ENCODE results near the gene SPATA19. TPM values are rescaled to one million over a fixed set of nuclear protein-coding genes. Genes with fewer than 3 reads are reported as not detected.
A peak's percentile ranks its signal among the peaks of the same experiment; 100 is the strongest.

Gene SPATA19
- total RNA-seq, 2 donors from 2014 or later: not detected

DNA sequence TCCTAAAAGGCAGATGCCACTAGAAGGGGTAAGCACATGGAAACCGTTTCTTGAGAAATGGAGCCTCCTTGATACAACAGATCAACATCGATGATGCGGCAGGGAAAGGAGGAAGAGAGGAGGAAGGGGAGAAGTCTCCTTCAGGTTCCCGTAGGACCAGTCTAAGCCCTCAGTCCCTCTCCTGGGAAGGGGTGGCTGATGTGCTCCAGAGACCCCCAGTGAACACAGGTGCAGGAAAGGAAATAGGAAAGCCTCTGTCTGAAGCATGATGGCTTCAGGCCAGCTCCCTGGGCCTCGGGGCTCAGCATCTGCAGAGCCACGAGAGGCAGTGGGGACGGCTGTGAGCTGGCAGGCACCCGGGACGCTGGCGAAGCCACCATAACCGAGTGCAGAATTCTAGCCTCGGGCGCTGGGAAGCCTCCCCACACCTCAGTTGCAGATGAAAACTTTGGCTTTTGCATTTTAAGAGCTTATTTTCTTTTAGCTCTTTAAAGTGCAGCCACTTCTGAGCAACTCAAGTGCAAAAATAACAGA is 1.8 kb downstream of the SPATA19 start:
- Mint-ChIP-seq H3K36me3 (ENCODE audit: low read depth) (no peaks in the 10 kb centered on the region), H3K4me1 (peaks cover 8% of the 10 kb centered on the region), H3K4me3 (no peak overlapping the region), H3K27ac (no peak overlapping the region), H3K9me3 (peaks cover 3% of the 10 kb centered on the region), H3K27me3 (ENCODE audit: insufficient read depth) (peaks cover 10% of the 10 kb centered on the region)
- Histone ChIP-seq H3K4me3 (ENCODE audit: low read length) (no peak overlapping the region), H3K27me3 (ENCODE audit: control insufficient read depth, insufficient read depth, low read length, poor library complexity, severe bottlenecking) (no peaks in the 10 kb centered on the region), H3K9me3 (ENCODE audit: control insufficient read depth, low read length) (peaks cover 5% of the 10 kb centered on the region), H3K36me3 (ENCODE audit: control insufficient read depth, insufficient read depth, low read length) (no peaks in the 10 kb centered on the region), H3K27ac (ENCODE audit: low read depth, low read length) (no peak overlapping the region), H3K4me1 (ENCODE audit: control insufficient read depth, insufficient read depth, low read length) (peaks cover 3% of the 10 kb centered on the region), H3K9ac (ENCODE audit: extremely low read depth, low read length, poor library complexity, severe bottlenecking) (no peak overlapping the region)
- TF ChIP-seq, protein P1, sequence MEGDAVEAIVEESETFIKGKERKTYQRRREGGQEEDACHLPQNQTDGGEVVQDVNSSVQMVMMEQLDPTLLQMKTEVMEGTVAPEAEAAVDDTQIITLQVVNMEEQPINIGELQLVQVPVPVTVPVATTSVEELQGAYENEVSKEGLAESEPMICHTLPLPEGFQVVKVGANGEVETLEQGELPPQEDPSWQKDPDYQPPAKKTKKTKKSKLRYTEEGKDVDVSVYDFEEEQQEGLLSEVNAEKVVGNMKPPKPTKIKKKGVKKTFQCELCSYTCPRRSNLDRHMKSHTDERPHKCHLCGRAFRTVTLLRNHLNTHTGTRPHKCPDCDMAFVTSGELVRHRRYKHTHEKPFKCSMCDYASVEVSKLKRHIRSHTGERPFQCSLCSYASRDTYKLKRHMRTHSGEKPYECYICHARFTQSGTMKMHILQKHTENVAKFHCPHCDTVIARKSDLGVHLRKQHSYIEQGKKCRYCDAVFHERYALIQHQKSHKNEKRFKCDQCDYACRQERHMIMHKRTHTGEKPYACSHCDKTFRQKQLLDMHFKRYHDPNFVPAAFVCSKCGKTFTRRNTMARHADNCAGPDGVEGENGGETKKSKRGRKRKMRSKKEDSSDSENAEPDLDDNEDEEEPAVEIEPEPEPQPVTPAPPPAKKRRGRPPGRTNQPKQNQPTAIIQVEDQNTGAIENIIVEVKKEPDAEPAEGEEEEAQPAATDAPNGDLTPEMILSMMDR (conservative IDR thresholded peaks at IDR 0.05): no peak
- WGBS, 2 experiments (ENCODE audit: insufficient coverage in 1 of 2, insufficient read length in 1 of 2): 89 to 96% methylated on average over 12 to 13 of the region's 13 CpGs
- DNase-seq: no peak

DNA sequence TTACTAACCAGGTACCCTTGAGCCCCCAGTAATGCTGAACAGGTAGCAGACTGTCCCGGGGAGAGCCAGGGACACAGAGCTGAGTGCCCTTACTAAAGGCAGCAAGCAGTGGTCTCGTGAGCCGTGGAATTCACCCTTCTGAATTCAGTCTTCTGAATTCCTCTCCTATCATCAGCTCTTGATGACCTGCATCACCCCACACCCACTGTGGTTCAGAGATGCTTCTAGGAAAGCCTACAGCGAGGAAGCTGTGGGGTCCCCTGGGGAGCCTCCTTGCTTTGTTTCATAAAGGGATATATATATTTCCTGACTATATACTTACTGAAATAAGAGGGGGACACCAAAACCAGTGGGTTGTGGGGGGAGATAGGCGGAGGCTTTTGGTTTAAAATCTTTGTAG is 2.6 kb downstream of the SPATA19 start:
- no peak for DNase-seq
- no peak overlapping the region for H3K27ac Mint-ChIP-seq
- H3K4me3 ChIP-seq (ENCODE audit: low read length): no peak overlapping the region
- H3K27me3 ChIP-seq (ENCODE audit: control insufficient read depth, insufficient read depth, low read length, poor library complexity, severe bottlenecking): no peaks in the 10 kb centered on the region
- H3K4me1 Mint-ChIP-seq: peaks cover 8% of the 10 kb centered on the region
- H3K27ac ChIP-seq (ENCODE audit: low read depth, low read length): no peak overlapping the region
- TF ChIP-seq, protein P1 (conservative IDR thresholded peaks at IDR 0.05): no peak
- H3K27me3 Mint-ChIP-seq (ENCODE audit: insufficient read depth): peaks cover 10% of the 10 kb centered on the region
- no peaks in the 10 kb centered on the region for H3K9me3 Mint-ChIP-seq
- H3K4me1 ChIP-seq (ENCODE audit: control insufficient read depth, insufficient read depth, low read length): peaks cover 3% of the 10 kb centered on the region
- H3K4me3 Mint-ChIP-seq: no peak overlapping the region
- peaks cover 9% of the 10 kb centered on the region for H3K9me3 ChIP-seq (ENCODE audit: control insufficient read depth, low read length)
- H3K36me3 Mint-ChIP-seq (ENCODE audit: low read depth): no peaks in the 10 kb centered on the region
- H3K36me3 ChIP-seq (ENCODE audit: control insufficient read depth, insufficient read depth, low read length): no peaks in the 10 kb centered on the region
- H3K9ac ChIP-seq (ENCODE audit: extremely low read depth, low read length, poor library complexity, severe bottlenecking): no peak overlapping the region
- 75% methylated on average over 4 to 5 of the region's 5 CpGs for WGBS, 2 experiments (ENCODE audit: insufficient coverage in 1 of 2, insufficient read length in 1 of 2)

DNA sequence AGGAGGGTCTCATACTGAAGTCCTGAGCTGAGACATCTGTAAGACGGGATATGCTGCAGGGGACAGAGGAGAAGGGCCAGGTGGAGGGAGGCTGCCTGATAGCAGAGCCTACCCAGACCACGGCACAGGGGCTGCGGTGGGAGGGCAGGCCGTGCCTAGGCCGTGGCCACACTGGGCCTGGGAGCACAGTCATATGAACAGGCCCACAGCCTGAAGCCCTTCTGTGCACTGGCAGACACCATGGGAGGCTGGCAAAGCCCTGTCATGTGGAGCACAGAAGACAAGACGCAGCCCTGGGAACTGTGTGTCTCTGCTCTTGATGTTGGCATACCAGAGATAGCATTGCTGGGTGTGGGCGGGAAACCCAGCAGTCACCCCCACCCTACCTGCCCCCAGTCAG is 3.3 kb downstream of the SPATA19 start:
- Histone ChIP-seq H3K9me3 (ENCODE audit: control insufficient read depth, low read length) (peaks cover 12% of the 10 kb centered on the region), H3K4me1 (ENCODE audit: control insufficient read depth, insufficient read depth, low read length) (peaks cover 3% of the 10 kb centered on the region), H3K4me3 (ENCODE audit: low read length) (no peak overlapping the region), H3K36me3 (ENCODE audit: control insufficient read depth, insufficient read depth, low read length) (no peaks in the 10 kb centered on the region), H3K27ac (ENCODE audit: low read depth, low read length) (no peak overlapping the region), H3K9ac (ENCODE audit: extremely low read depth, low read length, poor library complexity, severe bottlenecking) (no peak overlapping the region), H3K27me3 (ENCODE audit: control insufficient read depth, insufficient read depth, low read length, poor library complexity, severe bottlenecking) (no peaks in the 10 kb centered on the region)
- Mint-ChIP-seq H3K27me3 (ENCODE audit: insufficient read depth) (peaks cover 10% of the 10 kb centered on the region), H3K4me3 (no peak overlapping the region), H3K36me3 (ENCODE audit: low read depth) (no peaks in the 10 kb centered on the region), H3K4me1 (peaks cover 8% of the 10 kb centered on the region), H3K9me3 (peaks cover 5% of the 10 kb centered on the region), H3K27ac (peak overlapping the region; percentile 44)
- TF ChIP-seq, protein P1 (conservative IDR thresholded peaks at IDR 0.05): no peak
- WGBS, 2 experiments (ENCODE audit: insufficient coverage in 1 of 2, insufficient read length in 1 of 2): 93 to 94% methylated on average over 5 to 7 of the region's 7 CpGs
- DNase-seq: peak; percentile 70
